HG03520 (cell line): Measurements from ENCODE around the gene PCDHB2.
"Not testable (repeated sequence)": the region's sequence is repeated elsewhere in the genome, so short reads cannot be mapped to it uniquely, and the experiment has no call there.

ENCODE experiments used
- ATAC-seq: cut with Tn5 transposase; IDR thresholded peaks from one replicate; pipeline ENCODE4 v1.9.1; 2021; ENCODE audit warnings: mild to moderate bottlenecking, moderate library complexity; ENCODE audit not compliant: unreplicated experiment

PCDHB2 gene

GRCh38 chr5:141094481-141095262 lies at the start of gene PCDHB2:
PCDHB2 (plus strand) TSS chr5:141094615; CDS start chr5:141094791, 176 bp downstream.
- ATAC-seq: no peak

GRCh38 chr5:141050622-141051520 lies 43.5 kb upstream of the PCDHB2 start, which contains the start of gene PCDHB1:
PCDHB1 (plus strand) TSS chr5:141051374; CDS start chr5:141051471, 97 bp downstream.
- no peak for ATAC-seq

- no peak for ATAC-seq
Observed at GRCh38 chr5:141051521-141051866, 42.9 kb upstream of the PCDHB2 start.

GRCh38 chr5:141077826-141078225 lies 16.6 kb upstream of the PCDHB2 start:
- no peak for ATAC-seq

GRCh38 chr5:141082228-141082627 lies 12.2 kb upstream of the PCDHB2 start:
- no peak for ATAC-seq

- no peak for ATAC-seq
Observed at GRCh38 chr5:141084487-141084989, 9.9 kb upstream of the PCDHB2 start.

GRCh38 chr5:141095263-141095641 lies 837 bp downstream of the PCDHB2 start:
- no peak for ATAC-seq

GRCh38 chr5:141096181-141096580 lies 1.8 kb downstream of the PCDHB2 start:
- ATAC-seq: not testable (repeated sequence)

GRCh38 chr5:141096586-141096985 lies 2.2 kb downstream of the PCDHB2 start:
- not testable (repeated sequence) for ATAC-seq

GRCh38 chr5:141100243-141100805 lies 5.9 kb downstream of the PCDHB2 start, which contains the start of gene PCDHB3:
PCDHB3 (plus strand) TSS chr5:141100473; CDS start chr5:141100650, 177 bp downstream.
- no peak for ATAC-seq

- ATAC-seq: no peak
Observed at GRCh38 chr5:141101059-141101458, 6.6 kb downstream of the PCDHB2 start.

- ATAC-seq: not testable (repeated sequence)
Observed at GRCh38 chr5:141102070-141102469, 7.7 kb downstream of the PCDHB2 start.

- ATAC-seq: not testable (repeated sequence)
Observed at GRCh38 chr5:141102471-141102870, 8.1 kb downstream of the PCDHB2 start.

- no peak for ATAC-seq
Observed at GRCh38 chr5:141105350-141105749, 10.9 kb downstream of the PCDHB2 start.

- no peak for ATAC-seq
Observed at GRCh38 chr5:141119250-141119649, 24.8 kb downstream of the PCDHB2 start.

- no peak for ATAC-seq
Observed at GRCh38 chr5:141121563-141121962, 27.1 kb downstream of the PCDHB2 start, which contains the start of gene PCDHB4. PCDHB4 (plus strand) TSS chr5:141121818; CDS start chr5:141121999, 181 bp downstream.

- no peak for ATAC-seq
Observed at GRCh38 chr5:141121985-141122384, 27.6 kb downstream of the PCDHB2 start.

- not testable (repeated sequence) for ATAC-seq
Observed at GRCh38 chr5:141123396-141124135, 29.2 kb downstream of the PCDHB2 start.

GRCh38 chr5:141127305-141127704 lies 32.9 kb downstream of the PCDHB2 start:
- no peak for ATAC-seq

- no peak for ATAC-seq
Observed at GRCh38 chr5:141135030-141135717, 40.8 kb downstream of the PCDHB2 start, which contains the start of gene PCDHB5. PCDHB5 (plus strand) TSS chr5:141135206; CDS start chr5:141135435, 229 bp downstream.
